Left cardiac atrium (tissue), 4 donors: ENCODE results near the gene SYNGR3. TPM values are rescaled to one million over a fixed set of nuclear protein-coding genes. Genes with fewer than 3 reads are reported as not detected.
"Not testable (repeated sequence)": the region's sequence is repeated elsewhere in the genome, so short reads cannot be mapped to it uniquely, and the experiment has no call there.

Source experiments
- ATAC-seq, 2 donors: fragments of 200-7000 bp; cut with Tn5 transposase; one replicate each; pipeline ENCODE4 v1.9.1; 2020; ENCODE audit warnings: mild to moderate bottlenecking in 2 of 2, moderate library complexity in 2 of 2
- DNase-seq: peaks from one replicate; pipeline ENCODE4 v3.0.0-alpha.2; 2020
- intact Hi-C, 2 donors: fragments of 100-400 bp; cut with DNase I; formaldehyde crosslinking; loops; one replicate each; pipeline versions ENCODE4 v1.14.1 to v1.15.1; 2022 to 2023
- long read RNA-seq: library from polyadenylated mRNA; unstranded; transcript quantifications from one replicate; pipeline ENCODE4 v2.0.0, GENCODE V29; 2021
- total RNA-seq, 2 donors: library from RNA; stranded (reverse); fragmentation: NEBNext Ultra II Directional; extraction: Animal tissue kit (Norgen Biotek cat#: 25700); gene quantifications; one replicate each; pipeline ENCODE4 v1.2.1, GENCODE V29; 2021
- donor health status: DM: no; HTN: yes; CAD: no.
- donor health status: DM: no; HTN: yes; CAD: no; lungs with severe emphysema.
- donor health status: DM: yes; HTN: yes; CAD: no.
- donor health status: Dilated cardiomyopathy.

Gene SYNGR3
- total RNA-seq: 1 to 10 TPM in 1 of 2 donors, under 1 TPM in 1; 0.74 to 1.9 TPM
- long read RNA-seq, partial matches to known transcripts: 0 of 2 reads
- long read RNA-seq, other reads (novel, unspliced or antisense): 1 of 2 reads

GRCh38 chr16:1989209-1990100, at the start of gene SYNGR3:
Gene SYNGR3, plus strand, starts transcription at chr16:1989970. Its CDS starts 133 bp downstream, at chr16:1990103.
- DNase-seq: no peak
- intact Hi-C loops: no loop called here
- no peak for ATAC-seq

- ATAC-seq (no peak), DNase-seq (no peak)
- intact Hi-C loops: no loop called here
Observed at GRCh38 chr16:1940273-1941161, 49.3 kb upstream of the SYNGR3 start.

- ATAC-seq (no peak), DNase-seq (no peak)
- intact Hi-C loops: no loop called here
Observed at GRCh38 chr16:1941162-1942046, 48.4 kb upstream of the SYNGR3 start.

- intact Hi-C loops: no loop called here
- ATAC-seq (peak; percentile 3 to 4), DNase-seq (no peak)
Observed at GRCh38 chr16:1942047-1942809, 47.5 kb upstream of the SYNGR3 start.

- intact Hi-C loops: no loop called here
- peak; percentile 97 to 98 for ATAC-seq
- DNase-seq: peak; percentile 100
Observed at GRCh38 chr16:1942810-1943726, 46.7 kb upstream of the SYNGR3 start, which contains the start of gene MSRB1. Gene MSRB1, minus strand, starts transcription at chr16:1943199. Its CDS starts 43 bp downstream, at chr16:1943156.

GRCh38 chr16:1944612-1945199, 45.1 kb upstream of the SYNGR3 start:
- ATAC-seq (no peak), DNase-seq (no peak)
- intact Hi-C loops: no loop called here

GRCh38 chr16:1945559-1946391, 44.0 kb upstream of the SYNGR3 start:
- DNase-seq: no peak
- ATAC-seq: no peak
- intact Hi-C loops: no loop called here

GRCh38 chr16:1946495-1947368, 43.0 kb upstream of the SYNGR3 start:
- DNase-seq (no peak), ATAC-seq (no peak)
- intact Hi-C loops: no loop called here

- DNase-seq (no peak), ATAC-seq (no peak)
- intact Hi-C loops: no loop called here
Observed at GRCh38 chr16:1947369-1947670, 42.5 kb upstream of the SYNGR3 start.

GRCh38 chr16:1949507-1949906, 40.3 kb upstream of the SYNGR3 start:
- intact Hi-C loops: no loop called here
- ATAC-seq (no peak), DNase-seq (no peak)

- DNase-seq: no peak
- intact Hi-C loops: no loop called here
- ATAC-seq: peak in 1 of 2 donors; percentile 5
Observed at GRCh38 chr16:1950047-1950446, 39.7 kb upstream of the SYNGR3 start.

GRCh38 chr16:1950559-1950958, 39.2 kb upstream of the SYNGR3 start:
- intact Hi-C loops: no loop called here
- no peak for DNase-seq
- ATAC-seq: peak; percentile 44 to 51

- peak; percentile 22 for DNase-seq
- intact Hi-C loops: no loop called here
- ATAC-seq: peak in 1 of 2 donors; percentile 8
Observed at GRCh38 chr16:1953734-1954133, 36.0 kb upstream of the SYNGR3 start.

- DNase-seq, intact Hi-C loops, ATAC-seq: not testable (repeated sequence)
Observed at GRCh38 chr16:1957434-1958142, 32.2 kb upstream of the SYNGR3 start.
